ENCODE measurements around the gene RGL2. TPM values are rescaled to one million over a fixed set of nuclear protein-coding genes. Genes with fewer than 3 reads are reported as not detected.
"Not testable (repeated sequence)": the region's sequence is repeated elsewhere in the genome, so short reads cannot be mapped to it uniquely, and the experiment has no call there.

The RGL2 gene
- total and polyA plus RNA-seq, 9 donors: 26.9 to 82.0 (median 64.9) TPM

GRCh38 chr6:33286946-33287914, 11.5 kb downstream of the RGL2 start:
- intact Hi-C loops (cut with DNase I): loop anchor here in 1 of 4 donors (10.0 kb wide), 1 partner anchor 1342 kb away; the partner anchor contains the start of gene CFB
- no peaks in the 10 kb centered on the region for H3K27me3 ChIP-seq
- 86 to 89% (median 89%) methylated on average over 22 of the region's 22 CpGs for WGBS, 3 donors
- no peaks in the 10 kb centered on the region for H3K36me3 ChIP-seq
- no peak for TF ChIP-seq EP300 (IDR thresholded peaks at IDR 0.05)
- TF ChIP-seq, protein P1, sequence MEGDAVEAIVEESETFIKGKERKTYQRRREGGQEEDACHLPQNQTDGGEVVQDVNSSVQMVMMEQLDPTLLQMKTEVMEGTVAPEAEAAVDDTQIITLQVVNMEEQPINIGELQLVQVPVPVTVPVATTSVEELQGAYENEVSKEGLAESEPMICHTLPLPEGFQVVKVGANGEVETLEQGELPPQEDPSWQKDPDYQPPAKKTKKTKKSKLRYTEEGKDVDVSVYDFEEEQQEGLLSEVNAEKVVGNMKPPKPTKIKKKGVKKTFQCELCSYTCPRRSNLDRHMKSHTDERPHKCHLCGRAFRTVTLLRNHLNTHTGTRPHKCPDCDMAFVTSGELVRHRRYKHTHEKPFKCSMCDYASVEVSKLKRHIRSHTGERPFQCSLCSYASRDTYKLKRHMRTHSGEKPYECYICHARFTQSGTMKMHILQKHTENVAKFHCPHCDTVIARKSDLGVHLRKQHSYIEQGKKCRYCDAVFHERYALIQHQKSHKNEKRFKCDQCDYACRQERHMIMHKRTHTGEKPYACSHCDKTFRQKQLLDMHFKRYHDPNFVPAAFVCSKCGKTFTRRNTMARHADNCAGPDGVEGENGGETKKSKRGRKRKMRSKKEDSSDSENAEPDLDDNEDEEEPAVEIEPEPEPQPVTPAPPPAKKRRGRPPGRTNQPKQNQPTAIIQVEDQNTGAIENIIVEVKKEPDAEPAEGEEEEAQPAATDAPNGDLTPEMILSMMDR (IDR thresholded peaks at IDR 0.05): no peak
- no peak for TF ChIP-seq POLR2A (IDR thresholded peaks at IDR 0.05)
- no peak overlapping the region for H3K4me3 ChIP-seq
- no peaks in the 10 kb centered on the region for H3K9me3 ChIP-seq
- peak in 1 of 5 donors; percentile 41 for DNase-seq
- peaks cover 6% of the 10 kb centered on the region for H3K4me1 ChIP-seq (ENCODE audit: insufficient read depth)
- no peak overlapping the region for H3K27ac ChIP-seq

DNA sequence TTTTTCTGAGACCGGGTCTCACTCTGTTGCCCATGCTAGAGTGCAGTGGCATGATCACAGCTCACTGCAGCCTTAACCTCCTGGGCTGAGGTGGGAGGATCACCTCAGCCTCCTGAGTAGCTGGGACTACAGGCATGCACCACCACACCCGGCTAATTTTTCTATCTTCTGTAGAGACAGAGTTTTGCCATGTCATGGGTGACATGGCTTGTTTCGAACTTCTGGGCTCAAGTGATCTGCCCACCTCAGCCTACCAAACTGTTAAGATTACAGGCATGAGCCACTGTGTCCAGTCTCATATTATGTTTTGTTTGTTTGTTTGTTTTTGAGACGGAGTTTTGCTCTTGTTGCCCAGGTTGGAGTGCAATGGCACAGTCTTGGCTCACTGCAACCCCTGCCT, 13.5 kb downstream of the RGL2 start:
- intact Hi-C loops (cut with DNase I): loop anchor here in 1 of 4 donors (10.0 kb wide), 1 partner anchor 1340 kb away; the partner anchor contains the start of gene CFB
- not testable (repeated sequence) for H3K4me1 ChIP-seq (ENCODE audit: insufficient read depth); H3K27me3 ChIP-seq; H3K27ac ChIP-seq; H3K36me3 ChIP-seq; H3K4me3 ChIP-seq; DNase-seq; H3K9me3 ChIP-seq
- WGBS, 3 donors: 85 to 89% (median 86%) methylated on average over 4 of the region's 4 CpGs

GRCh38 chr6:33280539-33280938, 18.2 kb downstream of the RGL2 start:
- H3K27me3 ChIP-seq: no peaks in the 10 kb centered on the region
- no peak for DNase-seq
- intact Hi-C loops (cut with DNase I): loop anchor here in 1 of 4 donors (10.0 kb wide), 1 partner anchor 1336 kb away; the partner anchor contains the start of gene CFB
- TF ChIP-seq EP300 (IDR thresholded peaks at IDR 0.05): no peak
- 77 to 87% (median 83%) methylated on average over 6 of the region's 6 CpGs for WGBS, 3 donors
- H3K4me3 ChIP-seq: no peak overlapping the region
- no peak overlapping the region for H3K27ac ChIP-seq
- H3K9me3 ChIP-seq: no peaks in the 10 kb centered on the region
- no peaks in the 10 kb centered on the region for H3K36me3 ChIP-seq
- no peaks in the 10 kb centered on the region for H3K4me1 ChIP-seq (ENCODE audit: insufficient read depth)

DNA sequence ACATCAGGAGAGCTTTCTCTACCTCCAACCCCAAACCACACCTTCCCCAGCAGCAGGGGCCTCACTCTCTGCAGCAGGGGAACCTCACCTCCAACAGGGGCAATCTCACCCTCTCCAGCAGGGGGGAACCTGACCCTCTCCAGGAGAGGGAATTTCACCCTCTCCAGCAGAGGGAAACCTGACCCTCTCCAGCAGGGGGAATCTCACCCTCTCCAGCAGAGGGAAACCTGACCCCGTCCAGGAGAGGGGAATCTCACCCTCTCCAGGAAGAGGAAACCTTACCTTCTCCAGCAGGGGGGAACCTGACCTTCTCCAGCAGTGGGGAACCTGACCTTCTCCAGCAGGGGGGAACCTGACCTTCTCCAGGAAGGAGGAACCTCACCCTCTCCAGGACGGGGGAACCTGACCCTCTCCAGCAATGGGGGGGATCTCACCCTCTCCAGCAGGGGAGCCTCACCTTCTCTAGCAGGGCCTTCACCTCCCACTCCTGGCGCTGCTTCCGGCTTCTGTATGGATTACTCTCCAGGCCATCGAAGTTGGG, 18.7 kb downstream of the RGL2 start:
- intact Hi-C loops (cut with DNase I): loop anchor here in 2 of 4 donors (10.0 kb wide), 2 partner anchors 135 to 1335 kb away; partner anchors contain the start of genes CFB (in 1 of the 2), CUTA (in 1 of the 2) and PHF1 (in 1 of the 2)
- H3K36me3 ChIP-seq: no peaks in the 10 kb centered on the region
- no peak overlapping the region for H3K4me3 ChIP-seq
- WGBS, 3 donors: 53 to 62% (median 54%) methylated on average over 5 of the region's 5 CpGs
- H3K27ac ChIP-seq: no peak overlapping the region
- no peaks in the 10 kb centered on the region for H3K9me3 ChIP-seq
- H3K4me1 ChIP-seq (ENCODE audit: insufficient read depth): no peaks in the 10 kb centered on the region
- H3K27me3 ChIP-seq: no peaks in the 10 kb centered on the region
- no peak for DNase-seq
- no peak for TF ChIP-seq POLR2A (IDR thresholded peaks at IDR 0.05)
- TF ChIP-seq EP300 (IDR thresholded peaks at IDR 0.05): no peak
- TF ChIP-seq, protein P1 (IDR thresholded peaks at IDR 0.05): no peak

- no peak overlapping the region for H3K27ac ChIP-seq
- no peak for DNase-seq
- no peaks in the 10 kb centered on the region for H3K36me3 ChIP-seq
- no peak overlapping the region for H3K4me3 ChIP-seq
- TF ChIP-seq POLR2A (IDR thresholded peaks at IDR 0.05): no peak
- TF ChIP-seq EP300 (IDR thresholded peaks at IDR 0.05): no peak
- TF ChIP-seq, protein P1 (IDR thresholded peaks at IDR 0.05): no peak
- whole genome bisulfite sequencing, 3 donors: 64 to 69% (median 67%) methylated on average over 13 of the region's 13 CpGs
- no peaks in the 10 kb centered on the region for H3K4me1 ChIP-seq (ENCODE audit: insufficient read depth)
- H3K9me3 ChIP-seq: no peaks in the 10 kb centered on the region
- H3K27me3 ChIP-seq: no peaks in the 10 kb centered on the region
- intact Hi-C loops (cut with DNase I): loop anchor here in 1 of 4 donors (10.0 kb wide), 1 partner anchor 136 kb away; the partner anchor contains the start of genes CUTA and PHF1
Observed at GRCh38 chr6:33279257-33279695, 19.5 kb downstream of the RGL2 start.
